GDM1 (cell line): ENCODE measurements around the gene COX7B2.

Source experiments
- DNase-seq: peaks from one replicate; lab custom pipeline; 2025; lab: John Stamatoyannopoulos, UW

Gene COX7B2

DNA sequence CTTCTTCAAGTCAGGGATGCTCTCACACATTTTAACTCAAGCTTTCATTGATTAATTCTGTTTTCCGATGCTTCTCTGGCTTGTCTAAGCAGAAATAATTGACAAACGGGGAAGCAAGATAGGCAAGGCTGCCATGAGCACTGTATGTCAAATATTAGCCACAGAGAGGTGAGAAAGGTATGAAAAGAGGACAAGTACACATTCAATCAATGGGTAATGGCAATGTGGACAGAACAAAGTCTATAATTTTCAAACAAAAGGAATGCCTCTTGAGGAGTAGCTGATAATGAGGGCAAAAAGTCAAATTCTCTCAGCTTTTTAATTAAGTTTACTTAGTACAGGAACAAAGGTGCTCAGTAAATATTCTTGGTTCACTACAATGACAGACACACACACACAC is 19.6 kb downstream of the COX7B2 start:
- DNase-seq = no peak

DNA sequence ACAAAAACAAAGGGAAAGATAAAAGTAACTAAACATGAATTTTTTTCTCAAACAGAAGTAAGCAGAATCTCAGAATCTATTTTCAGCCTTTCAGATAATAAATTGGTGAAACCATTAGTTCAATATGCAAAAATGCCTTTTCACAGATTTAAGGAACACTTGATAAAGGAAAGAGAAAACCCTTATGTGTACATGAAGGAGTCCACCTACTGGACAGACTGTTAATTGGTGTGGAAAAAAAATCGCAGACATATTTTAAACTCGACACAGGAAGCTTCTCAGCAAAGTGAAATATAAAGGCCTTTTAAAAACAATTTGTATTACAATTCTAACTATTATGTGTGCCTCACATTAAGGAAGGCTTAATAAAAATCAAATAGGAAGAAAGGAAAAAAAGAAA is 22.3 kb downstream of the COX7B2 start:
- DNase-seq = no peak

DNA sequence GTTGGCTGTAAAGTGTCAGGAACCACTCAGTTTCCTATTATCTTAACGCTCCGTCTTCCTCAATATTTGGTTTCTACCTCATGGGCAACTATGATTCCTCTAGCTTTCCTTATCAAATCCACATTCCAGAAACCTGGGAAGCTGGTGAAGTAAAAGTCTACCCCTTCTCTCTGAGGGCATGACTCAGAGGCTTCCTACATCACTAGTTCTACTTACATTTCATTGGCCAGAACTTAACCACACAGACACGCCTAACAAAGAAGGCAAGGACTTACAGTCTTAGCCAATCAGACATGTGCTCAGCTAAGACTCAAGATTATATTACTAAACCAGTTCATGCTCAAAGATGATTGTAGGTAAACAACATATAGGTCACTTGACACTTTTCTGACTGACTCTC is 30.4 kb downstream of the COX7B2 start:
- no peak for DNase-seq

DNA sequence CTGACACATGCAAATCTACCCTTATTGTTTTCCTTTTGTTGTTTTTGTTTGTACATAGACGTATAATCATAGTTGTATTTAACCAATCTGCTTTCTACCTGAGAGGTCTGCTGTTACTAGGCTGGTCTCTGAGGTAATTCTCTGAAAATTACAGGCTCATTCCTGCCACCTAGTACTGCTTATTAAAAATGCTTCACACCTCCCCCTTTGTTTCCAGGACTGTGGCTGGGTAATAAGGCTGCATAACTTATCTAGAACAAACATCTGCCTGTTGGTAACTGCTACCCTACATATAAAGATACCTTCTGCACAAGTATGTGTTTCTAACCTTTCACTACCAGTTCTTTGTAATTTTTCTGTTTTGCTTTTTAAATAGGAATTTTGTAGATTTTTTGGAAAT is 34.2 kb downstream of the COX7B2 start:
- DNase-seq = no peak

DNA sequence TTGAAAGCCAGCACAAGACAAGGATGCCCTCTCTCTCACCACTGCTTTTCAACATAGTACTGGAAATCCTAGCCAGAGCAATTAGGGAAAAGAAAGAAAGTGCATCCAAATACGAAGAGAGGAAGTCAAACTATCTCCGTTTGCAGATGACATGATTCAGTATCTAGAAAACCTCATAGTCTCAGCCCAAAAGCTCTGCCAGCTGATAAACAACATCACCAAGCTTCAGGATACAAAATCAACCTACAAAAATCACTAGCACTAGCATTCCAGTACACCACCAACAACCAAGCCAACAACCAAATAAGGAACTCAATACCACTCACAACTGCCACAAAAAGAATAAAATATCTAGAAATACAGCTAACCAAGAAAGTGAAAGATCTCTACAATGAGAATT is 38.6 kb downstream of the COX7B2 start:
- DNase-seq = no peak

DNA sequence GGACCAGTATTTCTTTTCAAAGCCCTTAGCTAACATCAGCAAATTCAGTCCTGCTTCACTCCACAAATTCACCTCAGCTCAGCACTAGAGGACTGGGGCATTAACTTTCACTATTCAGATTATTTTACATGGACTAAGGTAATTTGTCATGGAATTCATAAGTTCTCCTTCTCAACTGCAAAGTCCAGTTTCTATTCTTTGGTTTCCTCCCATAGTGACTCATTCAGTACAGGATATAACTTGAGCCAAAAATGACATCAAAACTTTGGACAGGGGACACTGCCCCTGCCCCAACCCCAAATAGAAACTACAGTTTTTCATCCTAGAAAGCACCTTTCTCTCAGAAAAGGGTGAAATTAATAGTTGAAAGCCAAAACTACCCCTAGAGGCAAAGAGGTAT is 52.7 kb downstream of the COX7B2 start:
- no peak for DNase-seq

DNA sequence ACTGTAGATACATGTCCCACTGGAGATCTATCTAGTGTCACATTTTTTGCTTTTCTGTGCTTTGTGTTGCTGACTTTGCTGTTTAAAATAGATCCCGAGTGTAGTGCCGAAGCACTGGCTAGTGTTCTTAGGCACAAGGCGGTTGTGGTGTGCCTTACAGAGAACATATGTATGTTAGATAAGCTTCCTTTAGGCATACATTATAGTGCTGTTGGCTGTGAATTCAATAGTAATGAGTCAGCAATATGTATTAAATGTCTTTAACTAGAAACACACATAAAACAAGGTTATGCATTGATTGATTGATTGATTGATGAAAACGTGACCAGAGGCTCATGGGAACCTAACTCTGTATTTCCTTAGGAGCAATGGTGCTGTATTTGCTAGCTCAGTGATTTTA is 56.2 kb downstream of the COX7B2 start:
- DNase-seq = no peak

- no peak for DNase-seq
These were observed 59.0 kb downstream of the COX7B2 start for GRCh38 chr4:46850026-46850425.

DNA sequence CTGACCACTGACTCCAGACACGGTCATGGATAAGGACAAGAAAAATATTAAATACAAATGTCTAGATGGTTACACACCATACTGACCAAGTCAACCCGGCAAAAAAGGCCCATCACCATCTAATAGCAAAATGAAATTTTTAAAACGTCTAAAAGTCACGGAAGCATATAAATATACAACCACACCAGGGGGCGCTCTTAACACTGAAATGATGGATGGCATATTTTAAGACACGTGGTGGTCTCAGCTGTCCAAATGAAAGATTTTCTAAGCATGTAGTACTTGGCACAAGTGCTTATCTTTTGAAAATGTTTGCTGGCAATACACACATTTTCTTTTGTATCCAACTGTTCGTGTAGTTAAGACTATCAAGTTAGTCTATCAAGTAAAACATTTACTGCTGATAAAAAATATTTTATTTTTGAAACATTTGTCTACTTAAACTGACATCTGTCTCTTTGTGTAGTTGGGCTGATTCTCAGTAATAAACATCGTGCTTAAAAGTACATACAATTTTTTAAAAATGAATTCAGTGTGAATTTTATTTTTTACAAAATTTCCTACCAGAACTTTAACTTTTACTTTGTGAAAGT is 64.6 kb downstream of the COX7B2 start:
- DNase-seq = no peak

DNA sequence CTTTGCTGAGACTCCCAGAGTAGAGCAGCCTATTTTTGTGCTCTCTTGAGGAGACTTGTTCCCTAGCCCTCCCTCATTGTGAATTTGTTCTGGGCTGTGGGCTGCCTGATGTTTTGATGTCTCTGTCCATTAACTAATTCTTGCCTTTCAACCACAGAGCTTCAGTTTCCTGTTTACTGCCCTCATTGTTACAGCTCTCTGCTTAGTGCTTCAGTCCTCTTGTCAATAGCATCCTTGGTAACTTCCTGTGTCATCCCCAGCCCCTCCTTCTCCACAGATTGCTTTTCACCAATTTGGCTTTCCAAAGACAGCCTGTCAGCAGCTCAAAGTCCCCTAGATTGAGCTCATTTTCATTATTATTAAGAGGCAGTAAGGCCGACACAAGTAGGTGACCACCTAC is 69.9 kb downstream of the COX7B2 start:
- no peak for DNase-seq

- DNase-seq = no peak
These were observed 71.4 kb downstream of the COX7B2 start for GRCh38 chr4:46837639-46838038.

GRCh38 chr4:46836584-46836983 is 72.5 kb downstream of the COX7B2 start:
- no peak for DNase-seq

DNA sequence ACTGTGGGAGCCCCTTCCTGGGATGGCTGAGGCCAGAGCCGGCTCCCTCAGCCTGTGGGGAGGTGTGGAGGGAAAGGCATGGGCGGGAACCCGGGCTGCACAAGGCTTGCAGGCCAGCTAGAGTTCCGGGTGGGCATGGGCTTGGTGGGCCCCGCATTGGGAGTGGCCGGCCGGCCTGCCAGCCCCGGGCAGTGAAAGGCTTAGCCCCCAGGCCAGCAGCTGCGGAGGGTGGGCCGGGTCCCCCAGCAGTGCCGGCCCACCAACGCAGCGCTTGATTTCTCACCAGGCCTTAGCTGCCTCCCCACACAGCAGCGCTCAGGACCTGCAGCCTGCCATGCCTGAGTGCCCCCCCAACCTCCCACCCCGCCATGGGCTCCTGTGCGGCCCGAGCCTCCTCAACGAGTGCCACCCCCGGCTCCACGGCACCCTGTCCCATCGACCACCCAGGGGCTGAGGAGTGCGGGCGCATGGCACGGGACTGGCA is 78.0 kb downstream of the COX7B2 start:
- no peak for DNase-seq

DNA sequence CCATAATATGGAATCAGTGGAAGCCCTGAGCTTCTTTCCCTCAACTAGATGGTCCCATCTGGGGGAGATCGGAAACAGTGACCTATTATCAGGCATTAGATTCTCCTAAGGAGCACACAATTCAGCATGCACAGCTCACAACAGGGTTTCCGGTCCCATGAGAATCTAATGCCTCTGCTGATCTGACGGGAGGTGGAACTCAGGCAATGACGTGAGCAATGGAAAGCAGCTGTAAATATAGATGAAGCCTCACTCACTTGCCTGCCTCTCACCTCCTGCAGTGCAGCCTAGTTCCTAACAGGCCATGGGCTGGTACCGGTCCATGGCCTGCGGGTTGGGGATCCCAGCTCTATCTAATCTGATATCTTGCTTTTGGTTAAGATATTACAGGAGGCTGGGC is 88.9 kb downstream of the COX7B2 start:
- DNase-seq = no peak

- no peak for DNase-seq
These were observed 90.0 kb downstream of the COX7B2 start for GRCh38 chr4:46819095-46819494.

DNA sequence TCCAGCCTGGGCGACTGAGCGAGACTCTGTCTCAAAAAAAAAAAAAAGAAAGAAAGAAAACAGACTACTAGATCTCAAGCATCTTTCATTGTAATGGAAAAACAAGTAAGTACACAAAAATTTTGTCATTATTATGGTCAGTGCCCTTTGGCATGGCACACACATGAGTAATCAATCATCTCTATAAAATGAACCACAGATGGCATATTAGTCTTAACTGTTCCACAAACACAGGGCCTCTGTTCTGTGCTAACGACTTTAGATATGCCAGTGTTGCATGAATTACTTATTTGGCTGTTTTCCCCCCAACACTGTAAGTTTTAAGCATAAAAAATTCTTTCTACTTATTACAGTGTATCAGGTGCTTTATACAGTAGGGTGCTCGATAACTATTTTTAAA is 90.4 kb downstream of the COX7B2 start:
- no peak for DNase-seq

GRCh38 chr4:46817806-46818205 is 91.2 kb downstream of the COX7B2 start:
- no peak for DNase-seq

DNA sequence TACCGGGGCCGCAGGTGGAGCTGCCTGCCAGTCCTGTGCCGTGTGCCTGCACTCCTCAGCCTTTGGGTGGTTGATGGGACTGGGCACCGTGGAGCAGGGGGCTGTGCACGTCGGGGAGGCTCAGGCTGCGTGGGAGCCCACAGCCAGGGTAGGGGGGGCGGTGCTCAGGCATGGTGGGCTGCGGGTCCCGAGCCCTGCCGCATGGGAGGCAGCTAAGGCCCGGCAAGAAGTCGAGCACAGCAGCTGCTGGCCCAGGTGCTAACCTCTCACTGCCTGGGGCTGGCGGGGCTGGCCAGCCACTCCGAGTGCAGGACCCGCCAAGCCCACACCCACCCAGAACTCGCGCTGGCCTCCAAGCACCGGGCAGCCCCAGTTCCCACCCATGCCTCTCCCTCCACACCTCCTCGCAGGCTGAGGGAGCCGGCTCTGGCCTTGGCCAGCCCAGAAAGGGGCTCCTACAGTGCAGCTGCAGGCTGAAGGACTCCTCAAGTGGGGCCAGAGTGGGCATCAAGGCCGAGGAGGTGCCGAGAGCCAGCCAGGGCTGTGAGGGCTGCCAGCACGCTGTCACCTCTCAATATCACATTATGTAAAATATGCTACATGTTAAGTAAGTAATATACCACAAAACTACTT is 104.1 kb downstream of the COX7B2 start:
- DNase-seq = no peak

DNA sequence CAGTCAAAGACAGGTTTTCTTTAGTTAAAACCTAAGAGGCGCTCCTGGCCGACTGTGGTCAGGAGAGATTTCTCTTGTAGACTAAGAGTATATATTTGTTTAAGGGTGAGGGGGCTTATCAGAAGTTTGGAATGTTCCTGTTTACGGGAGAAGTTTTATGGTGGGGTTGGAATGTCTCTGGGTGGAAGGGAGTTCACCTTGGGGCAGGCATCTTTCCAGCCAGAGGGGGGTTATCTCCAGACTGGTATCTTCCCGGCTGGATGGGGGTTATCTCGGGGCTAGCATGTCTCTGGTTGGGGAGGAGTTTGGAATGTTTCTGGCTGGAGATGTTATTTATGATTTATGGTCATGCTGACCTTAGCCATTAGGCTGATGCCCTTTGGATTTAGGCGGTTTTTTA is 116.0 kb downstream of the COX7B2 start:
- DNase-seq = no peak

DNA sequence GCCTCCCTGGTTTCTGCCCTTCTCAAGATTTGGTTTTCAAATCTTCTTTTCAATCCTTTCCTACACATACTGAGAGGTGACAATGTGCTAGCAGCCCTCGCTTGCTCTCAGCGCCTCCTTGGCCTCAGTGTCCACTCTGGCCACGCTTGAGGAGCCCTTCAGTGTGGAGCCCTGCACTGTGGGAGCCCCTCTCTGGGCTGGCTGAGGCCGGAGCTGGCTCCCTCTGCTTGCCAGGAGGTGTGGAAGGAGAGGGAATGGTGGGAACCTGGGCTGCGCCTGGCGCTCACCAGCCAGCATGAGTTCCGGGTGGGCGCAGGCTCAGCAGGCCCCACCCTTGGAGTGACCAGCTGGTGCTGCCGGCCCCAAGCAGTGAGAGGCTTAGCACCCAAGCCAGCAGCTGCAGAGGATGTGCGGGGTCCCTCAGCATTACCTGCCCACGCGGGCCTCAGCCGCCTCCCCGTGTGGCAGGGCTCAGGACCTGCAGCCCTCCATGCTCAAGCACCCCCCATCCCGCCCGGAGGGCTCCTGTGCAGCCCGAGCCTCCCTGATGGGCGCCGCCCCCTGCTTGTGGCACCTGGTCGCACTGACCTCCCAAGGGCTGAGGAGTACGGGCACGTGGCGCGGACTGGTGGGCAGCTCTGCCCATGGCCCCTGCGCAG is 127.5 kb downstream of the COX7B2 start:
- no peak for DNase-seq

DNA sequence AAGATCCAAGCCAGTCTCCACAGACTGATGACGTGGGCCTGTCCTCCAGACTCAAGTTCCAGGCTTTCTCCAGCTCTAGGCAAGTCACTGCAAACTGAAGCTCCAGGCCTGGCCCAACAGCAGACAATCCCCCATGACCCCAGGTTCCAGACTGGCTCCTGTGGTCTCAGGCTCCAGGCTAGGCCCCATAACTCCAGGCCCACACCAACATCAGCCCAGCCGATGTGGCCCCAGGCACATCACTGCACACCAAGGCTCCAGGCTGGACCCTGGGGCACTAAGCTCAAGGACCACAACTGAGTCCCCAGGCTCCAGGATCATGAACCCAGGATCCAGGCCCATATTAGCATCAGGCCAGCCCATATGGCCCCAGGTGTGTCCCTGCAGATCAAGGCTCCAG is 143.6 kb downstream of the COX7B2 start:
- no peak for DNase-seq

- DNase-seq = no peak
These were observed 179.0 kb downstream of the COX7B2 start for GRCh38 chr4:46730075-46730474.

- no peak for DNase-seq
These were observed 189.0 kb downstream of the COX7B2 start for GRCh38 chr4:46720055-46720454.

DNA sequence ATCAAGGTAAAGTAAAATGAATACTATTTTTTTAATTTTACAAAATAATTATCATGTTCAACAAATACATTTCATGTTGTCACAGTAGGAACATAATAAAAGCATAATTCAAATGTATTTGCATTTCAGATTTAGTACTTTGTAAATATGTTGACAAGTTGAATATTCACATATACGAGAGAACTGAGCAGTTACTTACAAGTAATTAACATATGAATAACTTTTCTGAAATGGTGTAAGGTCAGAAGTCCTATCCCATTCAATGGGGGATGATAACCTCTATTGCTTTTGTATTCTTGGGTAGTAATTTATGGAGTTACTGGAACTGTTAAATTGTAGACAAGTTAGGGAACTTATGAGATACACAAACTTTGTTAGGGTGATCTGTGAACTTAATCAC is 191.1 kb downstream of the COX7B2 start:
- DNase-seq = no peak
